Kidney tubule cell (primary cell): ENCODE data around the gene MAP1LC3C.
A peak's percentile ranks its signal among the peaks of the same experiment; 100 is the strongest.
"Not testable (repeated sequence)": the region's sequence is repeated elsewhere in the genome, so short reads cannot be mapped to it uniquely, and the experiment has no call there.

Experiments used
- DNase-seq: peaks from one replicate; pipeline ENCODE4 v3.0.0-alpha.2; 2018; ENCODE audit warnings: low spot score

Gene MAP1LC3C

GRCh38 chr1:241992734-241993133 lies 6.2 kb downstream of the MAP1LC3C start:
- peak; percentile 58 for DNase-seq

GRCh38 chr1:241990040-241990439 lies 8.9 kb downstream of the MAP1LC3C start:
- peak; percentile 98 for DNase-seq

GRCh38 chr1:241988389-241988930 lies 10.4 kb downstream of the MAP1LC3C start:
- not testable (repeated sequence) for DNase-seq

GRCh38 chr1:241985787-241986186 lies 13.1 kb downstream of the MAP1LC3C start:
- DNase-seq: peak; percentile 45

- DNase-seq: no peak
Observed at GRCh38 chr1:241979926-241980325, 19.0 kb downstream of the MAP1LC3C start.

GRCh38 chr1:241979071-241979470 lies 19.8 kb downstream of the MAP1LC3C start:
- no peak for DNase-seq

GRCh38 chr1:241976229-241976628 lies 22.7 kb downstream of the MAP1LC3C start:
- no peak for DNase-seq

GRCh38 chr1:241972703-241973369 lies 26.1 kb downstream of the MAP1LC3C start:
- peak; percentile 65 for DNase-seq

- DNase-seq: no peak
Observed at GRCh38 chr1:241968611-241969010, 30.3 kb downstream of the MAP1LC3C start.

- no peak for DNase-seq
Observed at GRCh38 chr1:241964550-241965282, 34.2 kb downstream of the MAP1LC3C start.

GRCh38 chr1:241963722-241964121 lies 35.2 kb downstream of the MAP1LC3C start:
- no peak for DNase-seq

- DNase-seq: no peak
Observed at GRCh38 chr1:241962153-241962552, 36.7 kb downstream of the MAP1LC3C start.

- DNase-seq: no peak
Observed at GRCh38 chr1:241957692-241958494, 41.0 kb downstream of the MAP1LC3C start, which contains the start of gene BECN2. Gene BECN2, plus strand, starts transcription at chr1:241957767. Its CDS starts 0 bp downstream, at chr1:241957767.

GRCh38 chr1:241950390-241950789 lies 48.5 kb downstream of the MAP1LC3C start:
- DNase-seq: peak; percentile 28

GRCh38 chr1:241947354-241947753 lies 51.5 kb downstream of the MAP1LC3C start:
- no peak for DNase-seq
